Anterior cingulate cortex (tissue), 58 donors: Measurements from ENCODE around the gene SNX3.
"Not testable (repeated sequence)": the region's sequence is repeated elsewhere in the genome, so short reads cannot be mapped to it uniquely, and the experiment has no call there.

Experiments used
- DNase-seq, 58 donors: peaks; one replicate each; lab custom pipeline; 2025; lab: John Stamatoyannopoulos, UW

SNX3 gene

DNA sequence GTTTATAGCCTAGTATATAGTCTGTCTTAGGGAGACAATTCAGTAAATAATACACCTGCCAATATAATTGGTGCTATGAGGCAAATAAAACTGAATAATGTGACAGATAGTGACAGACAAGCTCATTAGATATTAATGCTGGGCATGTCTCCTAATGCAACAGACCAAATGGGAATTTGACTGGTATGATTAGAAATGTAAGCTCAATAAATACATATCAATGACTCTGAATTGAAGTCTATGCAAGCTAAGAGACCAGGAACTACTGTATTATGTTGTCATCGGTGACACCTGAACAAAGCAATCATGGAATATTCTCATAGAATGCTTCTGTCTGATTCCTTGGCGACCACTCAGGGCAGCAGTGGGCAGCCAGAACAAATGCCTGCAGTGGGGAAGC lies 2.5 kb upstream of the SNX3 start:
- DNase-seq = no peak

- DNase-seq = peak in 52 of 58 donors; percentile 9 to 86 (median 52)
Observed at GRCh38 chr6:108260126-108260808, 573 bp downstream of the SNX3 start.

DNA sequence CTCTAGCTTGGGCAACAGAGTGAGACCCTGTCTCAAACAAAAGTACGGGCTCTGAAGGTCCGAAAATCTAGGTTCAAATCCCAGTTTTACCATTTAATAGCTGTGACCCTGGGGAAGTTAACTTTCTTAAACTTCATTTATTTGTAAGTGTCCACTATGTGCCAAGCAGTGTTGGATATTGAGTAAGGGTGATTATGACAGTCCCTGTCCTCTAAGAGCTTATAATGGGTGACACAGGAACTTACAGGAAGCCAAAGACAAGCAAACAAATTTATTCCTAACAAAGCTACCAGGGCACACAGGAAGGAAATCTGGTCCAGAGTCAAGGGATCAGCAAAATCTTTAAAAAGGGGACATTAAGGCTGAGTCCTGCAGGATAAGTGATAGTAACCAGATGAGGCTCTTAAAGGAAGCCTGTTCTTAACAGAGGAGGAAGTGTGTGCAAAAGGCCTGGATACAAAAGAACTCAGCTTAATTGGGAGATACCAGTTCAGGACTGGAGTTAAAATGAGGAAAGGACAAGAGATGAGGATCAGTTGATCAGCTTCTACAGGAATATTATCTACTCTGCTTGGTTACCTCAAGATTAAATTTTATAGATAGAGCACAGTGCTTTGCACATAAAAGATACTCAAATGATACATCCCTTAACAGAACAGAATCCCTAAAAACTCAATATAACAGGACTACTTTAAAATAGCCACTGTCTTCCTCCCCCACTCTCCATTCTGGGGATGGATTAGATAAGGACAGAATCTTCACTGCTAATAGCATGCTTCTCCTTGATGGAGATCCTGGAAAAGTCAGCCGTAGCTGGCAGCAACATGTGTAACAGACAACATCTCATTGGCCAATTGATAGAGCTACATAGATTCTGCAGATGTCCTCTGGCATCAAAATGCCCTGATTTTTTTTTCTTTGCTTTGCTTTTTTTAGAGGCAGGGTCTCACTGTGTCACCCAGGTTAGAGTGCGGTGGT lies 6.1 kb downstream of the SNX3 start:
- DNase-seq = no peak

- DNase-seq = no peak
Observed at GRCh38 chr6:108253241-108253640, 7.6 kb downstream of the SNX3 start.

DNA sequence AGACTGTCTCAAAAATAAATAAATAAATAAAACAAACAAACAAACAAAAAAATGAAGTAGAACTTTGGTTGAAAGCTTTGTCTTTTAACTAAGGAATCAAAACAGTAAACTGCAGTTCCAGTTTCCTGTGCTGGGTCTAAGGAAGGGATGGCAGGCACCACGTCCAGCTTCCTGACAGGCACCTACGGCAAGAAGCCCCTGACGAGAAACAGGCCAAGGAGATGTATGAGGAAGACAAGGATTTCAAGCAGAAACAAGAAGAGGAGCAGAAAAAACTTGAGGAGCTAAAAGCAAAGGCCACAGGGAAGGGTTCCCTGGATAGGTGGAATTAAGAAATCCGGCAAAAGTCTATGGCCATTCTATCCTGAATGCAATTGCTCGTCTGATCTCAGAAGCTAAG lies 8.8 kb downstream of the SNX3 start:
- no peak for DNase-seq

GRCh38 chr6:108251252-108251651 lies 9.6 kb downstream of the SNX3 start:
- no peak for DNase-seq

GRCh38 chr6:108250240-108250866 lies 10.5 kb downstream of the SNX3 start:
- no peak for DNase-seq

- no peak for DNase-seq
Observed at GRCh38 chr6:108247965-108248536, 12.8 kb downstream of the SNX3 start.

- DNase-seq = not testable (repeated sequence)
Observed at GRCh38 chr6:108245095-108245494, 15.7 kb downstream of the SNX3 start.

DNA sequence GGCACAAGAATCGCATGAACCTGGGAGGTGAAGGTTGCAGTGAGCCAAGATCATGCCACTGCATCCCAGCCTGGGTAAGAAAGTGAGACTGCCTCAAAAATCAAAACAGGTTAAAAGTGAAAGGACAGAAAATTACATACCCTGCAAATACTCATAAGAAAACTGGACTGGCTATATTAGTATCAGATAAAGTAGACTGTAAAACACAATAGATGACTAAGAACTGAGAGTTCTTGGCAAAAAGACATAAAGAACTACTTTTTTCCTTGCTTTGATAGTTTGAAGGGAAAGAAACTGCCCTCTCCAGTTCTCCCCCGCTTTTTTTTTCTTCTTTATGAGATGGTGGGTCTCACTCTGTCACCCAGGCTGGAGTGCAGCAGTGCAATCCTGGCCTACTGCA lies 17.0 kb downstream of the SNX3 start:
- DNase-seq = no peak

DNA sequence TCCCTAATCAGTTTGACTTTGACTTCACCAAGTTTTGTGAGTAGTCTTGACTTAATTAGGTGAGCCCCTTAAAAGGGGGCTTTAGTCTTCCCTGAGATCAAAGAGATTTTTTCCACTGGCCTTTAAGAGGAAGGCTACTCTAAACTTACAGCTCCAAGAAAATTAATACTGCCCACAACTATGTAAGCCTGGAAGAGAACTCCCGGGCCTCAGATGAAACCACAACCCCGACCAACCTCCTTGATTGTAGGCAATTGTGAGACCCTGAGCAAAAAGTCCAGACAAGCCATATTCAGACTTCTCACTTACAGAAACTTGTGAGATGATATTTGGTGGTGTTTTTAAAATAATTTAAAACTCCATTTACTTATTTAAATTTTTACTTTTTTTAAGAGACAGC lies 18.1 kb downstream of the SNX3 start:
- no peak for DNase-seq

DNA sequence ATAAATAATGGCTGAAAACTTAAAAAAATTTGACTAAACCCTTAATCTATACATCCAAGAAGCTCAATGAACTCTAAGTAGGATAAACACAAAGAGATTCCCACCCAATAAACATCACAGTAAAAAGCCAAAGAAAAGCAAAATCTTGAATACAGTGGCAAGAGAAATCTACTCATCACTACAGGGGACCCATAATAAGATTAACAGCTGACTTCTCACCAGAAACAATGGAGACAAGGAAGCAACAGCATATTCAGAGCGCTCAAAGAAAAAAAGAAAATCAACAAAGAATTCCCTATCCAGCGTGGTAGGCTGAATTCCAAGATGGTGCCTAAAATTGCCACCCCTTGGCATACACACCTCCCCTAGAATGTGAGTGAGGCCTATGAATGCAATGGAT lies 18.6 kb downstream of the SNX3 start:
- DNase-seq = no peak

DNA sequence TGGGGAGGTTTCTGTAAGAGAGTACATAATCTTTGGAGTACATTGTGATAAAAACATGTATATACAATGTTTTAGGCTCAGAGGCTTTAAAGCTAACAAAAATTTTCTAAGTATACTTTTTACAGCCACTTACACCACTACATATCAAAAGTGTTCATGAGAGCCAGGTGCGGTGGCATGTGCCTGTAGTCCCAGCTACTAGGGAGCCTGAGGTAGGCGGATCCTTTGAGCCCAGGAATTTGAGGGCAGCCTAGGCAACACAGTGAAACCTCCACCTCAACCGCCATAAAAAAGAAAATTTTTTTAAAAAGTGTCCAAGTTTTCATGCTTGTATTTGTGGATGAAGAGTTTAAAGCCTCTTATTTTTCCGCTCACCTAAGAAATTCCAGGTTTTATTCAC lies 22.5 kb downstream of the SNX3 start:
- no peak for DNase-seq

GRCh38 chr6:108236791-108237190 lies 24.0 kb downstream of the SNX3 start:
- no peak for DNase-seq

GRCh38 chr6:108235127-108235526 lies 25.7 kb downstream of the SNX3 start:
- DNase-seq = no peak

- no peak for DNase-seq
Observed at GRCh38 chr6:108228416-108228815, 32.4 kb downstream of the SNX3 start.

DNA sequence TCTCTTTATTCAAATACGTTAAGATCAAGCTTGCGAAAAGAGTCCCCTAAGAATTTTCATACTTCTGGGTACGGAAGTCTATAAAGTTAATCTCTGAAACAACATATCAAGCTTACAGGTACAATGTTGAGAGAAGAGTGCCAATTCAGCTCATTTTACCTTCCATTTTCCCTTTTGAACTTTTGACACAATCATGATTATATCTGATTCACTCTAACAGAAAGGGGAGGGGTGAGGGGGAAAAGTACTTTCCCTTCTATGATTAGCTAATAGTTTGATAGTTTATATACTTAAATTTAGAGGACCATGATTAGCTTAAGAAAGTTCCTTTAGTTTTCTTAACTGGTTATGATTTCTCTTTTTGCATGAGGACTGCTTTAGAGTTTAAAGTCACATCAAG lies 33.5 kb downstream of the SNX3 start:
- no peak for DNase-seq

DNA sequence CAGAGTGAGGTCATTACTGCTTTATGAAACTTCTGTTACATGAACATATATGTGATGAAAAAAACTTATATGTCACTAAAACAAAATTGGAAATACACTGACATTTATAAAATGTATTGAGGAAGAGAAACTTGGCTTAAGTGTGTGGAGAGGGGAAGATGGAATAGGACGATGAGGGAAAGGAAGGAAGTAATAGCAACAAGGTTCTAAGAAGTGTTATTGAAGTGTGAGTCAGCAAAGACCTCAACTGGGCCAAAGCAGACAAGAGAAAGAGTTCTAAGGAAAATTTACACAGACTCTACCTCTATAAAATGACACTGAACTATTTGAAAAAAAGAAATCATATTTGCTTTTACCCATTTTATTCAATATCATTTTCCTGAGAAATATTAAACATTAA lies 38.3 kb downstream of the SNX3 start:
- no peak for DNase-seq

DNA sequence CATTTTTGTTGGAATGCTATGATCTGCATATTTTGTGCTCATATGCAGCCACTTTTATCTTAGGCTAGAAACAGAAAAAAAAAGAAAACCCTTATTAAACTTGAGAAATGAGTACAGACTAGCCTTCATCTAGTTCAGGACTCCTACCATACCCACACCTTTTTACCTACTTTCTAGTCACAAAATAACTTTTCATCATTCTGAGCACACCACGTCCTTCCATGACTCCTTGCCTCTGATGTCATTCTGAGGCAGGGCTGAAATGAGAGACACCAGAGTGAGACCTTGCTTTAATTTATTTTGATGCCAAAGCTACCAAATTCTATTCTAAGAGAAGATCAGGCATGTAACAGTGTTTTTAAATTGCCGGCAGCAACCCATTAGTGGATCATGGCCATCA lies 38.8 kb downstream of the SNX3 start:
- DNase-seq = no peak

GRCh38 chr6:108211671-108212070 lies 49.2 kb downstream of the SNX3 start:
- no peak for DNase-seq

- DNase-seq = no peak
Observed at GRCh38 chr6:108210556-108210955, 50.3 kb downstream of the SNX3 start.
